Glutamatergic neuron (in vitro differentiated cells): Measurements from ENCODE around the gene PCSK7. TPM values are rescaled to one million over a fixed set of nuclear protein-coding genes. Genes with fewer than 3 reads are reported as not detected.

ENCODE experiments used
- DNase-seq: peaks from one replicate; pipeline ENCODE4 v3.0.0; 2022
- H3K27ac Mint-ChIP-seq: one replicate; pipeline ENCODE4 v1.8.0; 2020; ENCODE audit warnings: mild to moderate bottlenecking, mixed read lengths, inconsistent platforms; ENCODE audit not compliant: unreplicated experiment
- H3K27me3 Mint-ChIP-seq: one replicate; pipeline ENCODE4 v1.8.0; 2020; ENCODE audit warnings: mild to moderate bottlenecking, moderate library complexity, mixed read lengths, inconsistent platforms; ENCODE audit not compliant: unreplicated experiment
- H3K36me3 Mint-ChIP-seq: one replicate; pipeline ENCODE4 v1.8.0; 2020; ENCODE audit warnings: mild to moderate bottlenecking, mixed read lengths, inconsistent platforms; ENCODE audit not compliant: unreplicated experiment
- H3K4me1 Mint-ChIP-seq: one replicate; pipeline ENCODE4 v1.8.0; 2020; ENCODE audit warnings: mild to moderate bottlenecking, low read depth, mixed read lengths, inconsistent platforms; ENCODE audit not compliant: unreplicated experiment
- H3K4me3 Mint-ChIP-seq: one replicate; pipeline ENCODE4 v1.8.0; 2020; ENCODE audit warnings: mild to moderate bottlenecking, mixed read lengths, inconsistent platforms; ENCODE audit not compliant: unreplicated experiment
- H3K9me3 Mint-ChIP-seq: one replicate; pipeline ENCODE4 v1.8.0; 2020; ENCODE audit warnings: mild to moderate bottlenecking, moderate library complexity, mixed read lengths, inconsistent platforms; ENCODE audit not compliant: unreplicated experiment
- total RNA-seq: library from RNA; stranded (reverse); fragmentation: NEBNext Ultra II Directional; extraction: Animal tissue kit (Norgen Biotek cat#: 25700); gene quantifications from one replicate; pipeline ENCODE4 v1.2.1, GENCODE V29; 2021; ENCODE audit not compliant: unreplicated experiment
- TF ChIP-seq, protein P1 (sequence below): fragments of 200-600 bp; sonication (generic); IDR thresholded peaks from one replicate; pipeline ENCODE4 v1.5.0; 2021; ENCODE audit not compliant: partially characterized antibody, unreplicated experiment

Gene PCSK7
- total RNA-seq, 1 donor from 2014 or later, result 109 TPM

DNA sequence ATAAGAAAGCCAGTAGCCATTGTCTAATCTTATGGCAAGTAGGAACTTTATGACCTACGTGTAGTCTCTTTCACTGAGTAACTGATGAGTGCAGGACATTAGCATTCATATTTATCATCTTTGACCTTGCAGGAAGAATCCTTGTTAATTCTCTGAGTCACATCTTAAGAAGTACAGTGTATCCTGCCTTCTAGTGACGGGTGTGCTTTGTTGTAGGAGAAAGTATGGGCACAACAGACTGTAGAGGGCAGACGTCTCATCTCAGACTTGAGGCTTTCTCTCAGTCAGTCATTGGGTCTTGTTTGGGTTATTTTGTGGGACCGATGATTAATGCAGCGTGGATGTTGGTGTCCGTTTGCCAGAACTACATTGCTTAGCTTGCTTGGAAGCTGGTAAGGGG lies 7.4 kb upstream of the PCSK7 start:
- H3K4me1 Mint-ChIP-seq, result peaks cover under 1% of the 10 kb centered on the region
- no peak for DNase-seq
- H3K27me3 Mint-ChIP-seq, result no peaks in the 10 kb centered on the region
- H3K4me3 Mint-ChIP-seq, result peak overlapping the region; percentile 7
- no peaks in the 10 kb centered on the region for H3K36me3 Mint-ChIP-seq
- H3K9me3 Mint-ChIP-seq, result no peaks in the 10 kb centered on the region
- TF ChIP-seq, protein P1, sequence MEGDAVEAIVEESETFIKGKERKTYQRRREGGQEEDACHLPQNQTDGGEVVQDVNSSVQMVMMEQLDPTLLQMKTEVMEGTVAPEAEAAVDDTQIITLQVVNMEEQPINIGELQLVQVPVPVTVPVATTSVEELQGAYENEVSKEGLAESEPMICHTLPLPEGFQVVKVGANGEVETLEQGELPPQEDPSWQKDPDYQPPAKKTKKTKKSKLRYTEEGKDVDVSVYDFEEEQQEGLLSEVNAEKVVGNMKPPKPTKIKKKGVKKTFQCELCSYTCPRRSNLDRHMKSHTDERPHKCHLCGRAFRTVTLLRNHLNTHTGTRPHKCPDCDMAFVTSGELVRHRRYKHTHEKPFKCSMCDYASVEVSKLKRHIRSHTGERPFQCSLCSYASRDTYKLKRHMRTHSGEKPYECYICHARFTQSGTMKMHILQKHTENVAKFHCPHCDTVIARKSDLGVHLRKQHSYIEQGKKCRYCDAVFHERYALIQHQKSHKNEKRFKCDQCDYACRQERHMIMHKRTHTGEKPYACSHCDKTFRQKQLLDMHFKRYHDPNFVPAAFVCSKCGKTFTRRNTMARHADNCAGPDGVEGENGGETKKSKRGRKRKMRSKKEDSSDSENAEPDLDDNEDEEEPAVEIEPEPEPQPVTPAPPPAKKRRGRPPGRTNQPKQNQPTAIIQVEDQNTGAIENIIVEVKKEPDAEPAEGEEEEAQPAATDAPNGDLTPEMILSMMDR, result no peak
- H3K27ac Mint-ChIP-seq, result no peak overlapping the region

DNA sequence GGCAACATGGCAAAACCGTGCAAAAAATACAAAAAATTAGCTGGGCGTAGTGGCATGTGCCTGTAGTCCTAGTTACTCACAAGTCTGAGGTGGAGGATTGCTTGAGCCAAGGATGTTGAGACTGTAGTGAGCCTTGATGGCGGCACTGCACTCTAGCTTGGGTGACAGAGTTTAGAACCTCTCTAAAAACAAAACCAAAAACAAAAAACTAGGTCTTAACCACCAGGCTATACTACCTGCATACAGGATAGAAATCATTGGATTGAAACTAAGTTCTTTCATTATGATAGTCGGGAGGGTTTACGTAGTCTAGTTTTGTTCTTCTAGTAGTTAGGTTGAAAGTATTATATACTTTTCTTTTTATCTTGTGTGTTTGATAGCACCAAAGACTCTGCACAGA lies 6.3 kb upstream of the PCSK7 start:
- no peak for DNase-seq
- Mint-ChIP-seq H3K9me3 (peaks cover 2% of the 10 kb centered on the region), H3K27ac (no peak overlapping the region), H3K27me3 (peaks cover 2% of the 10 kb centered on the region), H3K36me3 (no peaks in the 10 kb centered on the region), H3K4me1 (peaks cover 10% of the 10 kb centered on the region), H3K4me3 (no peak overlapping the region)
- TF ChIP-seq, protein P1, result no peak

DNA sequence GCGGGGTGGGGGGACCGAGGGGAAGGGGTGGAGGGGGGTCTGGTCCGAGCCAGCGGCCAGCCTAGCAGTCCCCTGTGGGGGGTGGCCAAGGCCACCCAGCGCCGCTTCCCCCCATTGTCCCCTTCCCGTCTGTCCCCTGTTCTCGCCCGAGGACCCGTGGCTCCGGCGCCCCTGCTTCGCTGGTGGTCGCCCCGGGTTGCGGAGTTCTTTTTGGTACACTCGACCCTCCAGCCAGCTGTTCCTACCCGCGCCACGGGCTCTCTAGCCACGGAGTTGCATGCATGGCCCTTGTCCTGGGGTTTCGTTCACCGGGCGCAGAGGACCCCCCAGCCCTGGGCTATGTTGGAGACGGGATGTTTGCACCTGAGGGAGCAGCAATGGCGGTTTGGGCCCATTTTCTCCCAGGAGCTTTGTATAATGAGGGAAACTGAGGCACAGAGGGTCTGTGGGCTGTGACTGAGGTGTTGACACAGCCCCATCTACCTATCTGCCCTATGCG lies 1.1 kb upstream of the PCSK7 start:
- Mint-ChIP-seq H3K9me3 (peaks cover 7% of the 10 kb centered on the region), H3K4me1 (peaks cover 20% of the 10 kb centered on the region), H3K4me3 (peak overlapping the region; percentile 86), H3K27ac (peak overlapping the region; percentile 80), H3K36me3 (no peaks in the 10 kb centered on the region), H3K27me3 (peaks cover 6% of the 10 kb centered on the region)
- peak; percentile 51 for DNase-seq
- TF ChIP-seq, protein P1, result no peak

DNA sequence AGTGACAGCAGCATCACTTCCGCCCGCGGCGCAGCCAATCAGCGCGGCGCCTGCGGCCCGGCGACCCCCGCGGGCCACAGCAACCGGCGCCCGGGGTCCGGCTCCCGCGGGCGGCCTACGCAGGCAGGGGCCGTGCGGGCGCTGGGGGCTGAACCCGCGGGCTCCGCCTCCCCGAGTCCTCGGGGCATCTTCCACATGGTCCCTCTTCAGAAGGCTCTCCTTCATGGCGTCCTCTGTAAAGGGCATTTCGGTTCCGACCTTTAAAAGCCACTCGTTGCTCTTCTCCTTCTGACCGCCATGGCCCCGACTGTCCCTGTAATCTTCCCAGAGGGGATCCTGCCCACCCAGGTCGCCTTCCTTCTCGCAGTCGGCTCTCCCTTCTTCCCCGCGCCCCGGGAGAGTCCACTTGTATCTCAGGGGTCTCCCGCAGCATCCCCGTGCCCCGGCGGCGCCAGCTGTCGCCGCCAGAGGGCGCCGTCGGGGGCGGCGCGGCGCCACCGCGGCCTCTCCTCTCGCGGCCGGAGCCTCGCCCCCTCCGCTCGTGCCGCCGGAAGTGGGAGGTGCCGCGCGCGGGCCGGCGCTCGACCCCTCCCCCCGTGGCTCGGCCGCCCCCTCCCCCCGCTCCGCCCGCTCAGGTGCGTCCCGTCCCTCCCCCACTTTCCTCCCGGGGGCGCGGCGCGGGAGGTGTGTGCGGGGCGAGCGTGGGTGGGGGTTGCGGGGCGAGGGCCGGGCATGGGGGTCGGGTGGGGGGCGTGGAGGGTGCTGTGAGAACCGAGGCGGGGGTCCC lies 412 bp upstream of the PCSK7 start, which contains the start of gene RNF214:
TSS of gene RNF214 (plus strand) at position 580 of the 787 bp plus-strand sequence. CDS start 1,602 bp downstream, outside the sequence.
- no peaks in the 10 kb centered on the region for H3K36me3 Mint-ChIP-seq
- DNase-seq, result peak; percentile 82
- H3K27me3 Mint-ChIP-seq, result peaks cover 6% of the 10 kb centered on the region
- H3K27ac Mint-ChIP-seq, result peak within 1 kb of the TSS; percentile 98
- peak within 1 kb of the TSS; percentile 99 for H3K4me3 Mint-ChIP-seq
- peaks cover 20% of the 10 kb centered on the region for H3K4me1 Mint-ChIP-seq
- TF ChIP-seq, protein P1, result peak; percentile 85
- peaks cover 7% of the 10 kb centered on the region for H3K9me3 Mint-ChIP-seq
